Activated naive CD8-positive, alpha-beta T cell treated with anti-CD3 and anti-CD28 coated beads for 36 hours (primary cell): ENCODE results near the gene FNDC10. TPM values are rescaled to one million over a fixed set of nuclear protein-coding genes. Genes with fewer than 3 reads are reported as not detected.
"Not testable (repeated sequence)": the region's sequence is repeated elsewhere in the genome, so short reads cannot be mapped to it uniquely, and the experiment has no call there.

ENCODE experiments used
- DNase-seq: peaks from one replicate; pipeline ENCODE4 v3.0.0; 2021
- H3K27ac Mint-ChIP-seq: one replicate; pipeline ENCODE4 v1.8.0; 2022; ENCODE audit warnings: mild to moderate bottlenecking, moderate library complexity, mixed read lengths
- H3K27me3 Mint-ChIP-seq: one replicate; pipeline ENCODE4 v1.8.0; 2022; ENCODE audit warnings: mild to moderate bottlenecking, mixed read lengths
- H3K36me3 Mint-ChIP-seq: one replicate; pipeline ENCODE4 v1.8.0; 2021; ENCODE audit warnings: mild to moderate bottlenecking, mixed read lengths
- H3K4me1 Mint-ChIP-seq: one replicate; pipeline ENCODE4 v1.8.0; 2021; ENCODE audit warnings: mixed read lengths
- H3K4me3 Mint-ChIP-seq: one replicate; pipeline ENCODE4 v1.8.0; 2022; ENCODE audit warnings: mild to moderate bottlenecking, moderate library complexity, mixed read lengths
- H3K9me3 Mint-ChIP-seq: one replicate; pipeline ENCODE4 v1.8.0; 2022; ENCODE audit warnings: mixed read lengths
- total RNA-seq, 2 experiments: library from RNA; stranded (reverse); gene quantifications; one replicate each; pipeline ENCODE4 v1.2.3, GENCODE V29; 2021

Gene FNDC10
- 1 to 10 TPM; 2.9 to 3.3 TPM for total RNA-seq

- H3K4me3 Mint-ChIP-seq: peak within 1 kb of the TSS; percentile 69
- no peak within 1 kb of the TSS for H3K27ac Mint-ChIP-seq
- H3K27me3 Mint-ChIP-seq: peaks cover 16% of the 10 kb centered on the region
- DNase-seq: no peak
- no peaks in the 10 kb centered on the region for H3K4me1 Mint-ChIP-seq
- H3K36me3 Mint-ChIP-seq: no peaks in the 10 kb centered on the region
- H3K9me3 Mint-ChIP-seq: no peaks in the 10 kb centered on the region
Observed at GRCh38 chr1:1599935-1600860, at the start of gene FNDC10. TSS of gene FNDC10 (minus strand) at chr1:1600135. CDS start at chr1:1600015, 120 bp downstream.

GRCh38 chr1:1648265-1648664 is 48.3 kb upstream of the FNDC10 start:
- not testable (repeated sequence) for H3K4me3 Mint-ChIP-seq, H3K4me1 Mint-ChIP-seq, DNase-seq, H3K27ac Mint-ChIP-seq, H3K27me3 Mint-ChIP-seq, H3K9me3 Mint-ChIP-seq
- peaks cover 35% of the 10 kb centered on the region for H3K36me3 Mint-ChIP-seq

GRCh38 chr1:1647567-1648241 is 47.8 kb upstream of the FNDC10 start:
- not testable (repeated sequence) for H3K4me1 Mint-ChIP-seq, DNase-seq, H3K27ac Mint-ChIP-seq, H3K9me3 Mint-ChIP-seq, H3K27me3 Mint-ChIP-seq, H3K4me3 Mint-ChIP-seq
- H3K36me3 Mint-ChIP-seq: peaks cover 34% of the 10 kb centered on the region

DNA sequence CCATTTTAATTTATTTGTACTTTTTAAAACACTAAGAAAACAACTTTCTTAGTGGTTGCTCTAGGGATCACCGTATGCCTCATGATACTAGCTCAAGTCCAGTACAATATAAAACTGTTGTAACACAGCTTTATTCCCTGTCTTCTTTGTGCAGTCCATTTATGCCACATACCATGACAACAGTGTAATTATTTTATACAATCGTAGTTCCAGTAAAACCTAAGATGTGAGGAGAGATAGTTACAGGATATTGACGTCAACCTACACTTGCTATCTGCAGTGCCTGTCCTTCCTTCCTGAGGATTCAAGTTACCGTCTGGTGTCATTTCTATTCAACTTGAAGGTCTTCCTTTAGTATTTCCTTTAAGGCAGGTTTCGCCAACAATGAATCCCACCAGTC is 46.4 kb upstream of the FNDC10 start:
- H3K4me1 Mint-ChIP-seq, DNase-seq, H3K4me3 Mint-ChIP-seq, H3K27ac Mint-ChIP-seq, H3K27me3 Mint-ChIP-seq, H3K9me3 Mint-ChIP-seq: not testable (repeated sequence)
- H3K36me3 Mint-ChIP-seq: peaks cover 29% of the 10 kb centered on the region

DNA sequence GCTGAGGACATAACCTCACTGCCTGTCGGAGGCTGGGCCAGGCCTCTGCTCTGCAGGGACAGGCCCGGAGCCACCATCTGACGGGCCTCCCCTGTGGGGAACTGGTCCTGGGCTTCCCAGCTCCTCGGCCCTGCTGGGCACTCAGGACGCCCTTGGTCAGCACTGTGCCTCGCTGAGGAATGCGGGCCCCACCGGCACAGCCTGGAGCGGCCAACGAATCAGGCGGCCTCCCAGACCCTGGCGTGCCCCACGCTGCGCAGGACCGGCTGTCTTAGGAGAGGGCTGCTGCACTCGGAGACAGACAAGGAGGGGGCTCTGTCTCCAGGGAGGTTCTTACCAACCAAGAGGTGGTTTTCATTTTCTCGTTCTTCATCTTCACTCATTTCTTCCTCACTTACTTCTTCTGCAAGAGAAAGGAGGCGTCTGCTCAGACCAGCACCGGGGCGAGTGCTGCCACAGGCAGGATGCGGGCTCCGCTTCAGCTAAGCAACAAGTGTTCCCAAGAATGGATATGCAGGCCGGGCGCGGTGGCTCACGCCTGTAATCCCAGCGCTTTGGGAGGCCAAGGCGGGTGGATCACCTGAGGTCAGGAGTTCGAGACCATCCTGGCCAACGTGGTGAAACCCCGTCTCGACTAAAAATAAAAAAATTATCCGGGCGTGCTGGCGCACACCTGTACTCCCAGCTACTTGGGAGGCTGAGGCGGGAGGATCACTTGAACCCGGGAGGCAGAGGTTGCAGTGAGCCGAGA is 41.0 kb upstream of the FNDC10 start:
- not testable (repeated sequence) for H3K4me1 Mint-ChIP-seq, H3K36me3 Mint-ChIP-seq, H3K27me3 Mint-ChIP-seq, H3K9me3 Mint-ChIP-seq, DNase-seq, H3K4me3 Mint-ChIP-seq, H3K27ac Mint-ChIP-seq

DNA sequence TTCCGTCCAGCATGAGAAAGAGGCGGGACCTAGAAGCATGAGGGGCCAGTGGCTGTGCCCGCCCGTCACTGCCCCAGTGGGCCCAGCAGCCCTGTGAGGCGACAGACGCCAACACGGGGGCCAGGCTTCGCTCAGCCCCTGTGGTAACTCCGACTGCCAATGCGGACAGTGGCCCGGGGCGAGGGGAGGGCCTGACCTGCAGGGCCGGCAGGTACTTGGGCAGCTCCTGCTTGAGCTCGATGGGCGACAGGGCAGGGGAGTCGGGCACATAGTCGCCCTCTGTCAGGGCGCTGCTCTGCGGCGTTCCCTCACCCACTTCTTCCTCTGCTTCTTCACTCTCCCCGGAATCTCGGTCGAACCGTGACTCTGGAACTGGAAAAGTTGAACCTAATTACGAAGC is 40.1 kb upstream of the FNDC10 start:
- not testable (repeated sequence) for H3K27me3 Mint-ChIP-seq, H3K36me3 Mint-ChIP-seq, H3K4me1 Mint-ChIP-seq, H3K9me3 Mint-ChIP-seq, DNase-seq, H3K4me3 Mint-ChIP-seq, H3K27ac Mint-ChIP-seq

DNA sequence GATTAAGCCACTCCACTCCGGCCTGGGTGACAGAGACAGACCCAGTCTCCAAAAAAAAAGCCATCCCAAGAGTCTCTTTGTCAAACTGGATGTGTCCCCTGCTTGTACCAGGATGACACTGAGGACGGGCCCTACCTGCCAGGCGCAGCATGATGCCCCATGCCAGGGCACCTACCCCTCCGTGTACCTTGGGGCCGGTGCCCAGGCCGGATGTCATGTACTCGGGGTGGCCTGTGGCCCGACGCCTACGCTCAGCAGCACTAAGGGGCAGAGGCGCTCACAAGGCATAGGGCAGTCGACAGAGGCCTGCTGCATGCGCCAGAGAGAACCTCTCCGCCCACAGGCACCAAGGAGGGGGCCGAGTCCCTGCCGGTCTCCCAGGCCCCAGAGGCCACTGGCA is 39.4 kb upstream of the FNDC10 start:
- not testable (repeated sequence) for DNase-seq, H3K4me1 Mint-ChIP-seq, H3K9me3 Mint-ChIP-seq, H3K27me3 Mint-ChIP-seq, H3K4me3 Mint-ChIP-seq, H3K36me3 Mint-ChIP-seq
- H3K27ac Mint-ChIP-seq: peak overlapping the region; percentile 42

- H3K4me3 Mint-ChIP-seq, DNase-seq, H3K27ac Mint-ChIP-seq, H3K4me1 Mint-ChIP-seq, H3K36me3 Mint-ChIP-seq, H3K9me3 Mint-ChIP-seq, H3K27me3 Mint-ChIP-seq: not testable (repeated sequence)
Observed at GRCh38 chr1:1638528-1638927, 38.6 kb upstream of the FNDC10 start.

- H3K27ac Mint-ChIP-seq, H3K9me3 Mint-ChIP-seq, H3K36me3 Mint-ChIP-seq, H3K27me3 Mint-ChIP-seq, H3K4me3 Mint-ChIP-seq, H3K4me1 Mint-ChIP-seq, DNase-seq: not testable (repeated sequence)
Observed at GRCh38 chr1:1637479-1637875, 37.5 kb upstream of the FNDC10 start.

DNA sequence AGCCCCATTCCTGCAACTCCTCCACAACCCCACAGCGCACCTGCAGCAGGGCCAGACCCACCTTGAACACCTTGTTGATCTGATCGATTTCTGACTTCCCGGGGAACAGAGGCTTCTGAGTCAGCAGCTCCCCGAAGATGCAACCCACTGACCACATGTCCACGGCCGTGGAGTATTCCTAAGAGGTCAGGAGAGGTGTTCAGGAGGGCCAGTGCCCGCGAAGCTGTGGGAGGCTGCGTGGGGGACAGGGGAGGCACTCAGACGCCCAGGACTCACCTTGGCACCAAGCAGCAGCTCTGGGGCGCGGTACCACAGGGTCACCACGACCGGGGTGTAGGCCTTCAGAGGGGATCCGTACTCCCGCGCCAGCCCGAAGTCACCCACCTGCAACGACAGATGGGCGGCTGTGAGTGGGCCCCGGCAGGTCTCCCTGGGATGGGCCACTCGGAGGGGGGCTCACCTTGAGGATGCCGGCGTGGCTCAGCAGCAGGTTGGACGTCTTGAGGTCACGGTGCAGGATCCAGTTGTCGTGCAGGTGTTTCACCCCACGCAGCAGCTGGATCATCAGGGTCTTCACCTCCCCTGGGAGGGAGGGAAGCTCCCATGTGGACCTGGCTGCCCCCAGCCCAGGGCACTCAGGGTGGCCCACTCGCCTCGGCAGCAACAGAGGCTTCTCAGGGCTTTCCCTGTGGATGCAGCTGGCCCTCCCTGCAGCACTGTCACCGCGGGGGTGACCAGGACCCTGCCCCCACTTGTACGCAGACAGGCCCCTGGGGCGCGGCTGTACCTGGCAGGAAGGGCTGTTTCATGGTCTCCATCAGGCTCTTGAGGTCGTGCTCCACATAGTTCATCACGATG is 36.9 kb upstream of the FNDC10 start:
- not testable (repeated sequence) for DNase-seq, H3K36me3 Mint-ChIP-seq, H3K4me1 Mint-ChIP-seq, H3K27ac Mint-ChIP-seq, H3K27me3 Mint-ChIP-seq, H3K9me3 Mint-ChIP-seq, H3K4me3 Mint-ChIP-seq

- not testable (repeated sequence) for H3K27me3 Mint-ChIP-seq, H3K4me1 Mint-ChIP-seq, H3K36me3 Mint-ChIP-seq, DNase-seq, H3K9me3 Mint-ChIP-seq, H3K4me3 Mint-ChIP-seq, H3K27ac Mint-ChIP-seq
Observed at GRCh38 chr1:1634613-1635012, 34.7 kb upstream of the FNDC10 start.

GRCh38 chr1:1633409-1633808 is 33.5 kb upstream of the FNDC10 start:
- not testable (repeated sequence) for H3K4me3 Mint-ChIP-seq, H3K9me3 Mint-ChIP-seq, H3K36me3 Mint-ChIP-seq, H3K27ac Mint-ChIP-seq, DNase-seq, H3K27me3 Mint-ChIP-seq, H3K4me1 Mint-ChIP-seq

DNA sequence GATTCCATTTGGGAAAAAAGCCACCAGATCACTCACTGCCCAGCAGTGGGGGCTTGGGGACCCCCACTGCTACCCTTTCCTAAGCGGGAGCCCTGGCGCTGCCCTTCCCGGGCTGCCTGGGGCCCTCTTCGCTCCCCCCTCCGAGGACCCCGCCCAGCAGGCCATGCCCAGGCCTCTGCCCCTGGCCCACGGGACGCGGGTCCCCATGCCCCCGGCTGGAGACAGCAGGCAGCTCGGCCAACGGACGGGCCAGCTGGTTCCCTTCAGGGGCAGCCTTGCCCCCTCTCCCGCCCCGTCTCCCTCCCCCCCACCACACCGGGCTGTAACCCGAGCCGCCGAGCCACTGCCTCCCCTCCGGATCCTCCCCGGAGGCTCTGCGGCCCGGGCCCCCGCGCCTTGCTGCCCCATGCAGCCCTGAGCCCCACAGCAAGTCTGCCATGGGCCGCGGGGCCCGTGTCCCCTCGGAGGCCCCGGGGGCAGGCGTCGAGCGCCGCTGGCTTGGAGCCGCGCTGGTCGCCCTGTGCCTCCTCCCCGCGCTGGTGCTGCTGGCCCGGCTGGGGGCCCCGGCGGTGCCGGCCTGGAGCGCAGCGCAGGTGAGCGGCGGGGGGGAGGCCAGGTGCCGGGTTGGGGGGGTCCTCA is 32.0 kb upstream of the FNDC10 start, which contains the start of gene MMP23B:
Gene MMP23B (plus strand): TSS at position 392 of the 639 bp plus-strand sequence. CDS start 46 bp downstream, at position 438.
- Mint-ChIP-seq H3K27ac (no peak within 1 kb of the TSS), H3K36me3 (peaks cover 2% of the 10 kb centered on the region), H3K9me3 (no peaks in the 10 kb centered on the region), H3K4me1 (peaks cover 5% of the 10 kb centered on the region), H3K27me3 (peaks cover 7% of the 10 kb centered on the region), H3K4me3 (no peak within 1 kb of the TSS)
- DNase-seq: no peak
